Nephron (organoid): Measurements from ENCODE around the gene AP5Z1.

Experiments
- H3K27ac Mint-ChIP-seq, 3 experiments: 2 replicates each; pipeline ENCODE4 v1.8.0; 2020; ENCODE audit warnings: mixed read lengths in 3 of 3, mild to moderate bottlenecking in 2 of 3, moderate library complexity in 1 of 3
- H3K27me3 Mint-ChIP-seq: 2 replicates; pipeline ENCODE4 v1.8.0; 2021; ENCODE audit warnings: low read depth, mild to moderate bottlenecking, moderate library complexity, mixed read lengths
- H3K36me3 Mint-ChIP-seq: 2 replicates; pipeline ENCODE4 v1.8.0; 2020; ENCODE audit warnings: low read depth, mixed read lengths
- H3K4me1 Mint-ChIP-seq: 2 replicates; pipeline ENCODE4 v1.8.0; 2020; ENCODE audit warnings: mixed read lengths
- H3K4me3 Mint-ChIP-seq, 3 experiments: 2 replicates each; pipeline ENCODE4 v1.8.0; 2020; ENCODE audit warnings: mild to moderate bottlenecking in 3 of 3, mixed read lengths in 3 of 3, moderate library complexity in 2 of 3
- H3K9me3 Mint-ChIP-seq: 2 replicates; pipeline ENCODE4 v1.8.0; 2020; ENCODE audit warnings: mixed read lengths
- TF ChIP-seq, protein P1 (sequence below), 3 experiments: fragments of 200-600 bp; sonication (generic); IDR thresholded peaks; one replicate each; pipeline ENCODE4 v1.5.0; 2021; ENCODE audit warnings: antibody characterized with exemption in 3 of 3; ENCODE audit not compliant: unreplicated experiment in 3 of 3

Gene AP5Z1

DNA sequence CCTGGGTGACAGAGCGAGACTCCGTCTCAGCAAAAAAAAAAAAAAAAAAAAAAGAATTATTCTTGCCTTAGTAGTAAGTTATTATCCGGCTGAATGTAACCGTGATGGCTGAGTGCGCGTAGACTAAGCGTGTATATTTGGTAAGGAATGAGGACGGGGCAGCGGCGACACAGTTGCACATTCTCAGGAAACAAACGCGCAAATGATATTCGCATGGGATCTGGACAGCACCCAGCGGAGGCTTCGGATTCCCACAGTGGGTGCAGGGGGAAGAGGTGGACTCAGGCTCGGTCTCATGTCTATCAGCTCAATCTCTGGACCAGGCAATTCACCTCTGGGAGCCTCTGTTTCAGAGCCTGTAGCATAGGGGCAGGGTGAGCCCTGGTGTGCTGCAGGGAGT, 57.3 kb downstream of the AP5Z1 start:
- Mint-ChIP-seq H3K9me3 (no peaks in the 10 kb centered on the region), H3K36me3 (no peaks in the 10 kb centered on the region), H3K4me3 (no peak overlapping the region), H3K27ac (no peak overlapping the region), H3K4me1 (peaks cover 5% of the 10 kb centered on the region), H3K27me3 (peaks cover 10% of the 10 kb centered on the region)
- TF ChIP-seq, protein P1, sequence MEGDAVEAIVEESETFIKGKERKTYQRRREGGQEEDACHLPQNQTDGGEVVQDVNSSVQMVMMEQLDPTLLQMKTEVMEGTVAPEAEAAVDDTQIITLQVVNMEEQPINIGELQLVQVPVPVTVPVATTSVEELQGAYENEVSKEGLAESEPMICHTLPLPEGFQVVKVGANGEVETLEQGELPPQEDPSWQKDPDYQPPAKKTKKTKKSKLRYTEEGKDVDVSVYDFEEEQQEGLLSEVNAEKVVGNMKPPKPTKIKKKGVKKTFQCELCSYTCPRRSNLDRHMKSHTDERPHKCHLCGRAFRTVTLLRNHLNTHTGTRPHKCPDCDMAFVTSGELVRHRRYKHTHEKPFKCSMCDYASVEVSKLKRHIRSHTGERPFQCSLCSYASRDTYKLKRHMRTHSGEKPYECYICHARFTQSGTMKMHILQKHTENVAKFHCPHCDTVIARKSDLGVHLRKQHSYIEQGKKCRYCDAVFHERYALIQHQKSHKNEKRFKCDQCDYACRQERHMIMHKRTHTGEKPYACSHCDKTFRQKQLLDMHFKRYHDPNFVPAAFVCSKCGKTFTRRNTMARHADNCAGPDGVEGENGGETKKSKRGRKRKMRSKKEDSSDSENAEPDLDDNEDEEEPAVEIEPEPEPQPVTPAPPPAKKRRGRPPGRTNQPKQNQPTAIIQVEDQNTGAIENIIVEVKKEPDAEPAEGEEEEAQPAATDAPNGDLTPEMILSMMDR (IDR thresholded peaks at IDR 0.05; ENCODE audit: unreplicated experiment in 3 of 3): no peak

DNA sequence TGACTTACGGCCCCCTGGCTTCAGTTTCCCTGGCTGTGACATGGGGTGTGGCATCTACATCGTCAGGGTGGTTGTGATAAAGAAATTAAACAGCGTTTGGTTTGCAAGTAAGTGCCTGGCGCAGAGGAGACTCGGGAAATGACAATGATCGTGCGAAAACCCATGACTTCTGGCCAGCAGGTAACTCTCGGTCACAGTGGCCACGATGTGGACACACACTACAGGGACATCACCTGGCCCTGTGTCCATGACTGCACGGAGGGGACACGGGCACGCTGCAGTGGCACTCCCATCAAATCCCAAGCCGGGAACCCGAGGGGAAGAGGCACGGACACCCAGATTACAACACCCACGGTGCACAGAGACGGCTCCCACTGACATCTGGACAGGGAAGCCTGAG, 57.8 kb downstream of the AP5Z1 start:
- Mint-ChIP-seq H3K9me3 (no peaks in the 10 kb centered on the region), H3K4me1 (peaks cover 6% of the 10 kb centered on the region), H3K27me3 (peaks cover 10% of the 10 kb centered on the region), H3K27ac (no peak overlapping the region), H3K4me3 (no peak overlapping the region), H3K36me3 (no peaks in the 10 kb centered on the region)
- TF ChIP-seq, protein P1 (IDR thresholded peaks at IDR 0.05; ENCODE audit: unreplicated experiment in 3 of 3): no peak

DNA sequence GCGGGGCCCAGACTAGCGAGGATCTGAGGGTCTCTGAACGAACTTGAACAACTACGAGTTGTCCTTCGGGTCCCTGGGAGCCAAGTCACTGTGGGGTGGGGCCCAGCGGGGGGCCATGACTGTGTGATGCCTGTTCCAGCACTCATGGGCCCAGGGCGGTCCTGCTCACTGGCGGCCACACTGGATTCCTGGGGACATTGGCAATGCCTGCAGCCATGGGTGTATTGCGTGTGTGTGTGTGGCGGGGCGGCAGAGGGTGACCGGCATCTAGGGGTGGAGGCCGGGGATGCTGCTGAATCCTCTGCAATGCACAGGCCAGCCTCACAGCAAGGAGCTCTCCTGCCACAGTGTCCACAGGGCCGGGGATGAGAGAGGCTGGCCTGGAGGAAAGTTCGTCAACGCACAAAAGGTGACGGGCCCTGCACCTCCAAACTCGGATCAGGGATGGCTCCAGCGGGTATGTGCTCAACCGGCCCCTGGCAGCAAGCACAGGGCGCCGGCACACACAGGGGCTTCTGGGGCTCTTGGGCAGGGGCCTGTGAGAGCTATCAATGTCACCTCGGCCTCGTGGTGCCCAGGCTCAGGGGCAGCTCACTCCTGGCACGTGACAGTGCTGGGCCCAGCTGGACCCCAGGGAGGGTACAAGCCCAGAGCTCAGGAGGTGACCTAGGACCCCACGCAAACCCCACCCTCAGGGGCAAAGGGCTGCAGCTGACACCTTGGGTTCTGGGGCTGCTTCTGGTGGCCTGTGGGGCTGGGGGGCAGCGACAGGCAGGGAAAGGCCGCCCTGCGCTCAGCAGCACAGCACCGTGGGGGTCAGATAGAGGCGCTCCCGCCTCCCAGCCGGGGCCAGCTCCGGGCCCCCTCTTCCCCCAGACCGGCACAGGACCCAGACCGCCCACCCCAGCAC, 58.5 kb downstream of the AP5Z1 start:
- no peak overlapping the region for H3K27ac Mint-ChIP-seq
- peaks cover 10% of the 10 kb centered on the region for H3K27me3 Mint-ChIP-seq
- TF ChIP-seq, protein P1 (IDR thresholded peaks at IDR 0.05; ENCODE audit: unreplicated experiment in 3 of 3): no peak
- peaks cover 6% of the 10 kb centered on the region for H3K4me1 Mint-ChIP-seq
- no peaks in the 10 kb centered on the region for H3K36me3 Mint-ChIP-seq
- no peaks in the 10 kb centered on the region for H3K9me3 Mint-ChIP-seq
- H3K4me3 Mint-ChIP-seq: no peak overlapping the region

DNA sequence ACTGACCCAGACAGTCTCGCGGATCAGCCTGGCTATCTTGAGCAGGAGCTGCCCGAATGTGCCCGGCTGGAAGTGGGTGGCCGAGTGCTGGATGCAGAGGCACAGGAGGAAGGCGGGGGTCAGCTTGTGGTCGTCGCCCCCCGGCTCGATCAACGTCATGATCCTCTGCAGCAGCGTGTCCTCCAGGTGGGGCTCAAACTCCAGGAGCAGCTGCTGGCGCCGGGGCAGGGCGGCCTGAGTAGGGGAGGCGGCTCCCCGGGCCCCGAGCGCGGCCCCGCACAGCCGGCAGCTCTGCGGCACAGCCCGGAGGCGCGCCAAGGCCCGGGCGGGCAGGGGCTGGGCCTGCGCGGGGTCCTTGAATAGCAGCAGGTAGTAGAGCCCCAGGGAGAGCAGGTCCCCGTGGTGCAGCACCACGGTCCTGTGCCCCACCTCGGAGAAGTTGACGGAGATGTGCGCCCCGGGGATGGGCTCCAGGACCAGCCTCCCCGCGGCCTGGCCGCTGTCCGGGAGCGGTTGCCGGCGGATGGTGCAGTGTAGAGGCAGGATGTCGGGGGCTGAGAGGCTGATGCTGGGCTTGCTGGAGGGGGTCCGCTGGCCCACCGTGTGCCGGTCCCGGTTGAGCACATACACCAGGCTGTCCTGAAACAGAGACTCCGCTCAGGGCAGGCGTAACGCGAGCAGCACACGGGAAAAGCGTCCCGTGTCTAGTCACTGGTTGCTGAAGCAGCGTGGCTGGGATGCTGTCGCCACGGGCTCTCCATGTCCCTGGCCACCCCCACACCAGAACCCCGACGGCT, 59.4 kb downstream of the AP5Z1 start:
- H3K4me1 Mint-ChIP-seq: peaks cover 6% of the 10 kb centered on the region
- H3K9me3 Mint-ChIP-seq: no peaks in the 10 kb centered on the region
- H3K36me3 Mint-ChIP-seq: no peaks in the 10 kb centered on the region
- H3K27ac Mint-ChIP-seq: no peak overlapping the region
- H3K27me3 Mint-ChIP-seq: peaks cover 10% of the 10 kb centered on the region
- TF ChIP-seq, protein P1 (IDR thresholded peaks at IDR 0.05; ENCODE audit: unreplicated experiment in 3 of 3): no peak
- no peak overlapping the region for H3K4me3 Mint-ChIP-seq

DNA sequence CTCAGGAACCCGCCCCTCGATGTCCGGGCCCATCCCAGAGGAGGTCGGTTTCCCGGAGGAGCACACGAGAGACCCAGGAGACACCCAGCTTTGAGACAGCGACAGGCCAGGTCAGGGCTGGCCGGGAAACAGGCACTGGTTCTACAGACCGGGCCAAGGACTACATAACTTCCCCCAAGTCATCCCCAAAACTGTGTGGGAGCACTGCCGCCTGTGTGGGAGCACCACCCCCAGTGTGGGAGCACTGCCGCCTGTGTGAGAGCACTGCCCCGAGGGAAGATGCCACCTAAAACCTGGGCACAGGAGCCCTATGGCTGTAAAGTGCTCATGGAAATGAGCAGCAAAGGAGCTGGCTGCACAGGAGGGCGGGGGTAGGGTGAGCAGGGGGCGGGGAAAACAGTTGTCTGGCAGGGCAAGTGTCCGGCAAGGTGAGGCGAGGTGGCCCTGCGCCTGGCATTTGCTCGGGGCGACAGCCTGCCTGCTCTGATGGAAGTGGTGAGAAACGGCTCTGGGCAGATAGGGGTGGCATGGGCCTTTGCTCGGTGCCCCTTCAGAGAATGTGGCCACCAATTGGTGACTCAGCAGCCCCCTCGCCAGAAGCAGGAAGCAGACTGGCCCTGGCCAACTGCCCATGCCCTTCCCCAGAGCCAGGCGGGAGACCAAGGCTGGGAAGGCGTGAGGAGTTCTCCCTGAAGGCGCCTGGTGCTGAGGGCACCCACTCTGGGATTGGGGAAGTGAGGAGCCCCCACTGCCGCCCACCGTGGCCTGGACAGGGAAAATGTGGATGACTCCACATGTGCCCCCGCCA, 60.2 kb downstream of the AP5Z1 start:
- Mint-ChIP-seq H3K36me3 (no peaks in the 10 kb centered on the region), H3K4me3 (no peak overlapping the region), H3K27ac (no peak overlapping the region), H3K27me3 (peaks cover 10% of the 10 kb centered on the region), H3K9me3 (no peaks in the 10 kb centered on the region), H3K4me1 (peaks cover 6% of the 10 kb centered on the region)
- TF ChIP-seq, protein P1 (IDR thresholded peaks at IDR 0.05; ENCODE audit: unreplicated experiment in 3 of 3): no peak
